Upper lobe of left lung (tissue), 4 donors: ENCODE data around the gene PREX1.

Experiments used
- EP300 ChIP-seq, 4 donors: sonication (generic); formaldehyde crosslinking; IDR thresholded peaks; one replicate each; pipeline ENCODE4 v1.5.1; 2017; ENCODE audit warnings: antibody characterized with exemption in 4 of 4, control low read depth in 2 of 4
- POLR2A ChIP-seq, 4 donors: fragments of 450-650 bp; IDR thresholded peaks; one replicate each; pipeline ENCODE4 v1.5.1; 2016 to 2017; ENCODE audit warnings: antibody characterized with exemption in 4 of 4, mild to moderate bottlenecking in 2 of 4
- POLR2AphosphoS5 ChIP-seq, 2 donors: sonication (generic); formaldehyde crosslinking; IDR thresholded peaks; one replicate each; pipeline ENCODE4 v1.5.1; 2017; ENCODE audit warnings: antibody characterized with exemption in 2 of 2
- TF ChIP-seq, protein P1 (sequence below), 6 experiments: fragments of 450-650 bp in 4 of 6; fragments of 200-600 bp in 2 of 6; sonication (generic) in 2 of 6; IDR thresholded peaks; one replicate each; pipeline ENCODE4 v1.5.1; 2016 to 2019; ENCODE audit warnings: antibody characterized with exemption in 6 of 6

- TF ChIP-seq, protein P1, sequence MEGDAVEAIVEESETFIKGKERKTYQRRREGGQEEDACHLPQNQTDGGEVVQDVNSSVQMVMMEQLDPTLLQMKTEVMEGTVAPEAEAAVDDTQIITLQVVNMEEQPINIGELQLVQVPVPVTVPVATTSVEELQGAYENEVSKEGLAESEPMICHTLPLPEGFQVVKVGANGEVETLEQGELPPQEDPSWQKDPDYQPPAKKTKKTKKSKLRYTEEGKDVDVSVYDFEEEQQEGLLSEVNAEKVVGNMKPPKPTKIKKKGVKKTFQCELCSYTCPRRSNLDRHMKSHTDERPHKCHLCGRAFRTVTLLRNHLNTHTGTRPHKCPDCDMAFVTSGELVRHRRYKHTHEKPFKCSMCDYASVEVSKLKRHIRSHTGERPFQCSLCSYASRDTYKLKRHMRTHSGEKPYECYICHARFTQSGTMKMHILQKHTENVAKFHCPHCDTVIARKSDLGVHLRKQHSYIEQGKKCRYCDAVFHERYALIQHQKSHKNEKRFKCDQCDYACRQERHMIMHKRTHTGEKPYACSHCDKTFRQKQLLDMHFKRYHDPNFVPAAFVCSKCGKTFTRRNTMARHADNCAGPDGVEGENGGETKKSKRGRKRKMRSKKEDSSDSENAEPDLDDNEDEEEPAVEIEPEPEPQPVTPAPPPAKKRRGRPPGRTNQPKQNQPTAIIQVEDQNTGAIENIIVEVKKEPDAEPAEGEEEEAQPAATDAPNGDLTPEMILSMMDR (IDR thresholded peaks at IDR 0.05): no peak
- no peak for TF ChIP-seq POLR2A (IDR thresholded peaks at IDR 0.05)
- TF ChIP-seq EP300 (IDR thresholded peaks at IDR 0.05): no peak
- no peak for TF ChIP-seq POLR2AphosphoS5 (IDR thresholded peaks at IDR 0.05)
These were observed 6.5 kb upstream of the PREX1 start for GRCh38 chr20:48834278-48834677.
